GM12891 (cell line): Measurements from ENCODE around the gene BRSK2.

Experiments used
- POLR2A ChIP-seq: IDR thresholded peaks from 2 replicates; pipeline ENCODE4 v1.6.1; 2011; ENCODE audit warnings: low read depth, low read length, control low read depth
- POLR2AphosphoS5 ChIP-seq: IDR thresholded peaks from 2 replicates; pipeline ENCODE4 v1.6.1; 2011; ENCODE audit warnings: low read depth, low read length, control low read depth
- SPI1 ChIP-seq: IDR thresholded peaks from 2 replicates; pipeline ENCODE4 v1.6.1; 2011; ENCODE audit warnings: low read depth, low read length, control low read depth

GRCh38 chr11:1460396-1460985 lies 70.8 kb downstream of the BRSK2 start:
- TF ChIP-seq POLR2AphosphoS5 (no peak), SPI1 (no peak), POLR2A (no peak)
